ENCODE results near the gene EPB41. TPM values are rescaled to one million over a fixed set of nuclear protein-coding genes. Genes with fewer than 3 reads are reported as not detected.

The EPB41 gene
- total and polyA plus RNA-seq, 2 experiments from 2014 or later: 26.8 to 112 TPM

- TF ChIP-seq CTCF (conservative IDR thresholded peaks at IDR 0.05; ENCODE audit: low read depth in 2 of 2) (no peak), ZNF462 (CRISPR knock-in tag; IDR thresholded peaks at IDR 0.05) (no peak), EZH2 (IDR thresholded peaks at IDR 0.05; ENCODE audit: low read depth, unreplicated experiment) (no peak), JUNB (IDR thresholded peaks at IDR 0.05; ENCODE audit: unreplicated experiment) (no peak), ZNF114 (CRISPR knock-in tag; IDR thresholded peaks at IDR 0.05) (no peak)
These were observed 248.2 kb downstream of the EPB41 start (continued) for GRCh38 chr1:29162476-29163138.

- Histone ChIP-seq H3K27ac (ENCODE audit: low read depth) (peak overlapping the region; percentile 88), H3F3A (replicated peaks; ENCODE audit: low read depth) (0 out of 2 replicates have a peak, but pooled peaks cover 6% of the 10 kb centered on the region), H3K9me2 (ENCODE audit: insufficient read depth) (no peaks in the 10 kb centered on the region), H3K4me1 (ENCODE audit: insufficient read depth) (peaks cover 58% of the 10 kb centered on the region), H3K27me3 (ENCODE audit: insufficient read depth) (no peaks in the 10 kb centered on the region), H3K4me3 (peak overlapping the region; percentile 7), H2AFZ (no peak overlapping the region), H3K79me2 (replicated peaks; ENCODE audit: insufficient read depth) (peaks cover 83% of the 10 kb centered on the region), H3K4me2 (peak overlapping the region; percentile 28), H4K20me1 (replicated peaks; ENCODE audit: insufficient read depth) (peaks cover 22% of the 10 kb centered on the region), H3K36me3 (ENCODE audit: insufficient read depth) (peaks cover 4% of the 10 kb centered on the region)
- ATAC-seq: peak; percentile 74
- no peaks in the 10 kb centered on the region for H3K9me3 Mint-ChIP-seq
- peak overlapping the region; percentile 61 for H3K4me3 Mint-ChIP-seq
- H3K36me3 Mint-ChIP-seq (ENCODE audit: low read depth): peaks cover 47% of the 10 kb centered on the region
- H3K4me1 Mint-ChIP-seq: peaks cover 67% of the 10 kb centered on the region
- peak; percentile 75 for DNase-seq (ENCODE audit: low spot score)
- peak overlapping the region; percentile 91 for H3K27ac Mint-ChIP-seq
- H3K27me3 Mint-ChIP-seq (ENCODE audit: insufficient read depth, low read depth, poor library complexity): peaks cover 6% of the 10 kb centered on the region
- TF ChIP-seq STAT1 (IDR thresholded peaks at IDR 0.05; ENCODE audit: unreplicated experiment) (no peak), ZNF331 (CRISPR knock-in tag; IDR thresholded peaks at IDR 0.05; ENCODE audit: low read depth) (no peak), EZH2phosphoT487 (IDR thresholded peaks at IDR 0.05; ENCODE audit: unreplicated experiment) (no peak), EZH2 (IDR thresholded peaks at IDR 0.05; ENCODE audit: low read depth, unreplicated experiment) (no peak), POLR2AphosphoS5 (IDR thresholded peaks at IDR 0.05; ENCODE audit: low read depth) (no peak), JUNB (IDR thresholded peaks at IDR 0.05; ENCODE audit: unreplicated experiment) (no peak), NANOG (IDR thresholded peaks at IDR 0.05; ENCODE audit: borderline replicate concordance) (peak; percentile 90), ETS1 (IDR thresholded peaks at IDR 0.05) (no peak), REST (IDR thresholded peaks at IDR 0.05; ENCODE audit: unreplicated experiment) (no peak)
These were observed 250.2 kb downstream of the EPB41 start for GRCh38 chr1:29164588-29164987.
